ENCODE measurements around the gene CFL2. TPM values are rescaled to one million over a fixed set of nuclear protein-coding genes. Genes with fewer than 3 reads are reported as not detected.
A peak's percentile ranks its signal among the peaks of the same experiment; 100 is the strongest.

The CFL2 gene
- total and polyA plus RNA-seq, 11 donors, result 381 to 1,097 (median 556) TPM

DNA sequence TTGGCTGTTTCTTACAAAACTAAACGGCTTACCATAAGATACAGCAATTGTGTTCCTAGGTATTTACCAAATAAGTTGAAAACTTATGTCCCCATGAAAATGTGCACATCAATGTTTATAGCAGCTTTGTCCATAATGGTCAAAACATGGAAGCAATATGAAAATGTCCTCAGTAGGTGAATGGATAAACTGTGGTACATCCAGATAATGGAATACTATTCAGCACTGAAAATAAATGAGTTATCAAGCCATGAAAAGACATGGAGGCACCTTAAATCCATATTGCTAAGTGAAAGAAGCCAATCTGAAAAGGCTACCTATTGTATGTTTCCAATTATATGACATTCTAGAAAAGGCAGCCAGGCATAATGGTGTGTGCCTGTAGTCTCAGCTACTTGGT is 40.7 kb downstream of the CFL2 start:
- intact Hi-C loops (cut with DNase I), result loop anchor here in 8 of 10 donors (1.0 to 10.0 kb wide), 4 partner anchors 49 to 741 kb away; partner anchors contain the start of gene BAZ1A (in 1 of the 8)
- H3K27ac ChIP-seq, result no peak overlapping the region
- no peak for ATAC-seq
- no peak for TF ChIP-seq POLR2A (IDR thresholded peaks at IDR 0.05)
- TF ChIP-seq, protein P1, sequence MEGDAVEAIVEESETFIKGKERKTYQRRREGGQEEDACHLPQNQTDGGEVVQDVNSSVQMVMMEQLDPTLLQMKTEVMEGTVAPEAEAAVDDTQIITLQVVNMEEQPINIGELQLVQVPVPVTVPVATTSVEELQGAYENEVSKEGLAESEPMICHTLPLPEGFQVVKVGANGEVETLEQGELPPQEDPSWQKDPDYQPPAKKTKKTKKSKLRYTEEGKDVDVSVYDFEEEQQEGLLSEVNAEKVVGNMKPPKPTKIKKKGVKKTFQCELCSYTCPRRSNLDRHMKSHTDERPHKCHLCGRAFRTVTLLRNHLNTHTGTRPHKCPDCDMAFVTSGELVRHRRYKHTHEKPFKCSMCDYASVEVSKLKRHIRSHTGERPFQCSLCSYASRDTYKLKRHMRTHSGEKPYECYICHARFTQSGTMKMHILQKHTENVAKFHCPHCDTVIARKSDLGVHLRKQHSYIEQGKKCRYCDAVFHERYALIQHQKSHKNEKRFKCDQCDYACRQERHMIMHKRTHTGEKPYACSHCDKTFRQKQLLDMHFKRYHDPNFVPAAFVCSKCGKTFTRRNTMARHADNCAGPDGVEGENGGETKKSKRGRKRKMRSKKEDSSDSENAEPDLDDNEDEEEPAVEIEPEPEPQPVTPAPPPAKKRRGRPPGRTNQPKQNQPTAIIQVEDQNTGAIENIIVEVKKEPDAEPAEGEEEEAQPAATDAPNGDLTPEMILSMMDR (IDR thresholded peaks at IDR 0.05), result no peak
- no peak overlapping the region for H3K4me3 ChIP-seq
- peaks cover 0 to 8% (median 0%) of the 10 kb centered on the region in 12 donors for H3K4me1 ChIP-seq
- H3K27me3 ChIP-seq, result no peaks in the 10 kb centered on the region
- WGBS, 4 donors, result 83 to 94% (median 87%) methylated on average over 1 of the region's 1 CpG
- no peaks in the 10 kb centered on the region for H3K36me3 ChIP-seq
- H3K9me3 ChIP-seq, result no peaks in the 10 kb centered on the region
- DNase-seq, result no peak

DNA sequence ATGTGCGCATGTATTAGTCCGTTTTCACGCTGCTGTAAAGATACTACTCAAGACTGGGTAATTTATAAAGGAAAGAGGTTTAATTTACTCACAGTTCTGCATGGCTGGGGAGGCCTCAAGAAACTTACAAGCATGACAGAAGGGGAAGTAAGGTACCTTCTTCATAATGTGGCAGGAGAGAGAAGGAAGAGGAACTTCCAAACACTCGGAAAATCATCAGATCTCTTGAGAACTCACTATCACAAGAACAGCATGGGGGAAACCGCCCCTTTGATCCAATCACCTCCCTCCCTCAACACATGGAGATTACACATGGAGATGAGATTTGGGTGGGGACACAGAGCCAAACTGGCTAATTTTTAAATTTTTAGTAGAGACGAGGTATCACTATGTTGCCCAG is 42.7 kb downstream of the CFL2 start:
- WGBS, 4 donors, result 59 to 65% (median 63%) methylated on average over 6 of the region's 6 CpGs
- no peak for DNase-seq
- no peak overlapping the region for H3K4me3 ChIP-seq
- H3K27ac ChIP-seq, result peak overlapping the region in 1 of 12 donors; percentile 42
- no peak for ATAC-seq
- intact Hi-C loops (cut with DNase I), result loop anchor here in 9 of 10 donors (1.0 to 10.0 kb wide), 5 partner anchors 51 to 743 kb away; partner anchors contain the start of gene BAZ1A (in 1 of the 9)
- TF ChIP-seq, protein P1 (IDR thresholded peaks at IDR 0.05), result no peak
- TF ChIP-seq POLR2A (IDR thresholded peaks at IDR 0.05), result no peak
- H3K9me3 ChIP-seq, result no peaks in the 10 kb centered on the region
- no peaks in the 10 kb centered on the region for H3K36me3 ChIP-seq
- H3K27me3 ChIP-seq, result no peaks in the 10 kb centered on the region
- H3K4me1 ChIP-seq, result peaks cover 0 to 14% (median 0%) of the 10 kb centered on the region in 12 donors

DNA sequence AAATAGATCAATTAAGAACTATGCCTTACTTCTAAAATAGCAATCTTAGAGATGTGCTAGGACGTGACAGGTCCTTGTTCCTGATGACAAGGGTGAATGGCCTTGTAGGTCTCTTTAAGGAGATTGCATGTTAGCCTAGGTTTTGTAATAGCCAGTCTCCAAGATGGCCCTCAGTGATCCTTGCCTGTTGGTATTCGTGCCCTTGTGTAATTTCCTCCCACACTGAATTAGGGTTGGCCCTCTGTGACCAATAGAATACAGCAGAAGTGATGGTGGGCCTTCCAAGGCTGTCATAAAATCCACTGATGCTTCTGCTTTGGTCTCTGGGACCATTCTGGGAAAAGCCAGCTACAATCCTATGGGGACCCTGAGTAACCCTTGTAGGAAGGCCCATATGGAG is 46.3 kb downstream of the CFL2 start:
- Histone ChIP-seq H3K4me1 (peaks cover 0 to 32% (median 0%) of the 10 kb centered on the region in 12 donors), H3K4me3 (no peak overlapping the region), H3K9me3 (peaks cover 0 to 3% (median 0%) of the 10 kb centered on the region in 12 donors), H3K27me3 (no peaks in the 10 kb centered on the region), H3K36me3 (no peaks in the 10 kb centered on the region), H3K27ac (no peak overlapping the region)
- TF ChIP-seq, protein P1 (IDR thresholded peaks at IDR 0.05), result no peak
- TF ChIP-seq POLR2A (IDR thresholded peaks at IDR 0.05), result no peak
- DNase-seq (no peak), ATAC-seq (no peak)
- WGBS, 4 donors, result 78 to 98% (median 89%) methylated on average over 2 of the region's 2 CpGs
- intact Hi-C loops (cut with DNase I), result no loop called here

DNA sequence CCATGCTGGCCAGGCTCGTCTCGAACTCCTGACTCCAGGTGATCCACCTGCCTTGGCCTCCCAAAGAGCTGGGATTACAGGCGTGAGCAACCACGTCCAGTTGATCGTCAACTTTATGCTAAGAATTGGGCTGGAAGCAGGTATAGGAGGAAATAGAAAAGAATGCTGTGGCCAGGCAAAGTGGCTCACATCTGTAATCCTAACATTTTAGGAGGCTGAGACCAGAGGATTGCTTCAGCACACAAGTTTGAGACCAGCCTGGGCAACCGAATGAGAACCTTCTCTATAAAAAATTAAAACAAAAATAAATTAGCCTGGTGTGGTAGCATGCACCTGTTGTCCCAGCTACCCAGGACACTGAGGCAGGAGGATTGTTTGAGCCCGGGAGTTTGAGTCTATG is 47.4 kb downstream of the CFL2 start:
- DNase-seq, result no peak
- ATAC-seq, result no peak
- H3K27me3 ChIP-seq, result no peaks in the 10 kb centered on the region
- WGBS, 4 donors, result 94 to 96% (median 95%) methylated on average over 7 of the region's 7 CpGs
- peak overlapping the region in 3 of 12 donors; percentile 13 to 93 (median 50) for H3K27ac ChIP-seq
- intact Hi-C loops (cut with DNase I), result no loop called here
- no peak overlapping the region for H3K4me3 ChIP-seq
- TF ChIP-seq, protein P1 (IDR thresholded peaks at IDR 0.05), result no peak
- TF ChIP-seq POLR2A (IDR thresholded peaks at IDR 0.05), result no peak
- no peaks in the 10 kb centered on the region for H3K36me3 ChIP-seq
- H3K4me1 ChIP-seq, result peaks cover 0 to 27% (median 0%) of the 10 kb centered on the region in 12 donors
- H3K9me3 ChIP-seq, result peaks cover 0 to 14% (median 0%) of the 10 kb centered on the region in 12 donors
